Lung microvascular endothelial cell (primary cell): ENCODE results near the gene ACP4. TPM values are rescaled to one million over a fixed set of nuclear protein-coding genes. Genes with fewer than 3 reads are reported as not detected.
"Not testable (repeated sequence)": the region's sequence is repeated elsewhere in the genome, so short reads cannot be mapped to it uniquely, and the experiment has no call there.

Experiments
- DNase-seq, 2 donors: peaks; one replicate each; pipeline versions ENCODE4 v3.0.0 to v3.0.0-alpha.2; 2010; ENCODE audit warnings: low read depth in 2 of 2
- total RNA-seq: library from RNA; depleted of rRNA; stranded (reverse); fragments of >200 nt; gene quantifications from 2 replicates; pipeline ENCODE4 v1.2.1, GENCODE V29; 2014

The ACP4 gene
- not detected in 2 replicates for total RNA-seq

- DNase-seq = no peak
Observed at GRCh38 chr19:50790396-50790795, at the start of gene ACP4. ACP4 (plus strand) TSS chr19:50790415; CDS start chr19:50790415, 0 bp downstream.

- peak; percentile 39 to 80 for DNase-seq
Observed at GRCh38 chr19:50741179-50741933, 48.9 kb upstream of the ACP4 start.

GRCh38 chr19:50743537-50743936 lies 46.7 kb upstream of the ACP4 start:
- no peak for DNase-seq

- DNase-seq = no peak
Observed at GRCh38 chr19:50745221-50745620, 45.0 kb upstream of the ACP4 start.

GRCh38 chr19:50747141-50747540 lies 43.1 kb upstream of the ACP4 start:
- not testable (repeated sequence) for DNase-seq

- no peak for DNase-seq
Observed at GRCh38 chr19:50749490-50749889, 40.7 kb upstream of the ACP4 start.

GRCh38 chr19:50750010-50750409 lies 40.2 kb upstream of the ACP4 start:
- no peak for DNase-seq

GRCh38 chr19:50753879-50754278 lies 36.3 kb upstream of the ACP4 start:
- no peak for DNase-seq

- DNase-seq = not testable (repeated sequence)
Observed at GRCh38 chr19:50756244-50756643, 34.0 kb upstream of the ACP4 start.

- not testable (repeated sequence) for DNase-seq
Observed at GRCh38 chr19:50757624-50758023, 32.6 kb upstream of the ACP4 start.

GRCh38 chr19:50759076-50759475 lies 31.1 kb upstream of the ACP4 start:
- DNase-seq = not testable (repeated sequence)

- DNase-seq = peak; percentile 38 to 43
Observed at GRCh38 chr19:50759886-50760285, 30.3 kb upstream of the ACP4 start.

GRCh38 chr19:50761501-50761900 lies 28.7 kb upstream of the ACP4 start:
- not testable (repeated sequence) for DNase-seq

- not testable (repeated sequence) for DNase-seq
Observed at GRCh38 chr19:50763521-50763920, 26.7 kb upstream of the ACP4 start.

- DNase-seq = no peak
Observed at GRCh38 chr19:50764409-50764808, 25.8 kb upstream of the ACP4 start.

GRCh38 chr19:50766746-50767145 lies 23.5 kb upstream of the ACP4 start:
- not testable (repeated sequence) for DNase-seq

GRCh38 chr19:50767263-50767662 lies 23.0 kb upstream of the ACP4 start:
- DNase-seq = not testable (repeated sequence)

GRCh38 chr19:50768277-50768676 lies 21.9 kb upstream of the ACP4 start:
- DNase-seq = no peak

- DNase-seq = not testable (repeated sequence)
Observed at GRCh38 chr19:50770164-50770563, 20.1 kb upstream of the ACP4 start, which contains the start of gene GPR32. GPR32 (plus strand) TSS chr19:50770464; CDS start chr19:50770601, 137 bp downstream.

GRCh38 chr19:50770888-50771287 lies 19.3 kb upstream of the ACP4 start:
- no peak for DNase-seq

- DNase-seq = peak; percentile 41 to 49
Observed at GRCh38 chr19:50772476-50772875, 17.7 kb upstream of the ACP4 start.

GRCh38 chr19:50772912-50773311 lies 17.3 kb upstream of the ACP4 start:
- DNase-seq = not testable (repeated sequence)

GRCh38 chr19:50773454-50773853 lies 16.8 kb upstream of the ACP4 start:
- not testable (repeated sequence) for DNase-seq
